ENCODE data around the gene NHS. TPM values are rescaled to one million over a fixed set of nuclear protein-coding genes. Genes with fewer than 3 reads are reported as not detected.

NHS gene
- total RNA-seq, 1 experiment from 2014 or later, result 2.2 TPM

DNA sequence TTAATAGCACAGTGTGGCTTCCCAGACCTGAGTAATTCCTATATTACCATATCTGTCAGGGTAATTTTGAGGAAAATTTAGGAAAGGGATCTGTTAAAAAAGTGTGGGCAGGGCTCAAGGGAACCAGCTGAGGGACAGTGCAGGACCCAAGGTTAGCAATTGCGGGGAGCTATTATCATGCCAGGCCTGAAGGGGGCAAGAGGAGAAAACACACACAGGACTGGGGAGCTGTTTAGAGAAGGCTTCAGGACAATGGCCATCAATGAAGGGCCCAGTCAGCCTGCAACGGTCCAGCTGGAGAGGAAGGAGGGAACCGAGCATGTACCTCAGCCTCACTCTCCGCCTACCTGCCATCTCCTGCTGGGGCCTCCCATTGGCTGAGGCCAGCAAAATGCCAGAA, 19.0 kb upstream of the NHS start:
- no peaks in the 10 kb centered on the region for H3K9me3 Mint-ChIP-seq (ENCODE audit: unreplicated experiment)
- Histone ChIP-seq H3K36me3 (ENCODE audit: control insufficient read depth, insufficient read depth, low read length) (no peaks in the 10 kb centered on the region), H3K4me1 (no peaks in the 10 kb centered on the region), H3K9me3 (no peaks in the 10 kb centered on the region), H3K27me3 (replicated peaks; ENCODE audit: control insufficient read depth, insufficient read depth, low read length) (no peaks in the 10 kb centered on the region), H3K4me3 (ENCODE audit: low read depth, low read length) (no peak overlapping the region)
- intact Hi-C loops (cut with micrococcal nuclease; ENCODE audit: unreplicated experiment), result no loop called here
- ChIA-PET POLR2A (no interaction called here), CTCF (no interaction called here)
- H3K36me3 Mint-ChIP-seq (ENCODE audit: insufficient read depth, unreplicated experiment), result no peaks in the 10 kb centered on the region
- H3K27ac Mint-ChIP-seq (ENCODE audit: unreplicated experiment), result no peak overlapping the region
- no peak for TF ChIP-seq CTCF (IDR thresholded peaks at IDR 0.05; ENCODE audit: insufficient read depth in 1 of 2, low read depth in 1 of 2, low read length in 1 of 2, severe bottlenecking in 1 of 2, unreplicated experiment in 1 of 2)
- BruUV-seq (replicated peaks), result no TSS peak
- no peak for DNase-seq
- H3K27me3 Mint-ChIP-seq (ENCODE audit: insufficient read depth, unreplicated experiment), result no peaks in the 10 kb centered on the region
- H3K4me3 Mint-ChIP-seq (ENCODE audit: unreplicated experiment), result no peak overlapping the region
- H3K4me1 Mint-ChIP-seq (ENCODE audit: low read depth, unreplicated experiment), result peaks cover 8% of the 10 kb centered on the region

- POLR2A ChIA-PET, result no interaction called here
Measured at GRCh38 chrX:17359500-17359899, 15.5 kb upstream of the NHS start.

GRCh38 chrX:17361620-17362019, 13.4 kb upstream of the NHS start:
- CTCF ChIA-PET, result no interaction called here
- intact Hi-C loops (cut with micrococcal nuclease; ENCODE audit: unreplicated experiment), result no loop called here

More at GRCh38 chrX:17359500-17359899, 15.5 kb upstream of the NHS start:
- no peak for DNase-seq
- Histone ChIP-seq H3K4me3 (ENCODE audit: low read depth, low read length) (no peak overlapping the region), H3K4me1 (no peaks in the 10 kb centered on the region), H3K27me3 (replicated peaks; ENCODE audit: control insufficient read depth, insufficient read depth, low read length) (no peaks in the 10 kb centered on the region), H3K36me3 (ENCODE audit: control insufficient read depth, insufficient read depth, low read length) (no peaks in the 10 kb centered on the region), H3K9me3 (no peaks in the 10 kb centered on the region)
- H3K27ac Mint-ChIP-seq (ENCODE audit: unreplicated experiment), result no peak overlapping the region
- CTCF ChIA-PET, result no interaction called here
- H3K4me1 Mint-ChIP-seq (ENCODE audit: low read depth, unreplicated experiment), result peaks cover 3% of the 10 kb centered on the region
- H3K36me3 Mint-ChIP-seq (ENCODE audit: insufficient read depth, unreplicated experiment), result no peaks in the 10 kb centered on the region
- no peak overlapping the region for H3K4me3 Mint-ChIP-seq (ENCODE audit: unreplicated experiment)
- BruUV-seq (replicated peaks), result no TSS peak
- intact Hi-C loops (cut with micrococcal nuclease; ENCODE audit: unreplicated experiment), result no loop called here
- H3K9me3 Mint-ChIP-seq (ENCODE audit: unreplicated experiment), result no peaks in the 10 kb centered on the region
- no peak for TF ChIP-seq CTCF (IDR thresholded peaks at IDR 0.05; ENCODE audit: insufficient read depth in 1 of 2, low read depth in 1 of 2, low read length in 1 of 2, severe bottlenecking in 1 of 2, unreplicated experiment in 1 of 2)
- peaks cover 3% of the 10 kb centered on the region for H3K27me3 Mint-ChIP-seq (ENCODE audit: insufficient read depth, unreplicated experiment)

More at GRCh38 chrX:17361620-17362019, 13.4 kb upstream of the NHS start:
- no peaks in the 10 kb centered on the region for H3K27me3 ChIP-seq (replicated peaks; ENCODE audit: control insufficient read depth, insufficient read depth, low read length)
- Mint-ChIP-seq H3K9me3 (ENCODE audit: unreplicated experiment) (no peaks in the 10 kb centered on the region), H3K27me3 (ENCODE audit: insufficient read depth, unreplicated experiment) (peaks cover 3% of the 10 kb centered on the region), H3K27ac (ENCODE audit: unreplicated experiment) (no peak overlapping the region), H3K4me1 (ENCODE audit: low read depth, unreplicated experiment) (no peaks in the 10 kb centered on the region), H3K4me3 (ENCODE audit: unreplicated experiment) (no peak overlapping the region), H3K36me3 (ENCODE audit: insufficient read depth, unreplicated experiment) (no peaks in the 10 kb centered on the region)
- BruUV-seq (replicated peaks), result no TSS peak
- peak; percentile 27 to 34 for TF ChIP-seq CTCF (IDR thresholded peaks at IDR 0.05; ENCODE audit: insufficient read depth in 1 of 2, low read depth in 1 of 2, low read length in 1 of 2, severe bottlenecking in 1 of 2, unreplicated experiment in 1 of 2)
- H3K4me1 ChIP-seq, result no peaks in the 10 kb centered on the region
- no peaks in the 10 kb centered on the region for H3K9me3 ChIP-seq
- no peaks in the 10 kb centered on the region for H3K36me3 ChIP-seq (ENCODE audit: control insufficient read depth, insufficient read depth, low read length)
- H3K4me3 ChIP-seq (ENCODE audit: low read depth, low read length), result no peak overlapping the region
- POLR2A ChIA-PET, result no interaction called here
- DNase-seq, result peak; percentile 43 to 55

Data from Caco-2 (cell line).